OCI-LY1 (cell line): Measurements from ENCODE around the gene CCDC47.

Experiments
- H2AFZ ChIP-seq: fragments of 200-600 bp; sonication (generic), shearing (Covaris generic); 2 replicates; pipeline ENCODE4 v1.6.0; 2014; ENCODE audit warnings: antibody characterized with exemption, mild to moderate bottlenecking, low read length
- H3F3A ChIP-seq: fragments of 200-600 bp; sonication (generic), shearing (Covaris generic); 2 replicates; pipeline ENCODE4 v1.6.0; 2014; ENCODE audit warnings: mild to moderate bottlenecking, antibody characterized with exemption, low read length, moderate library complexity; ENCODE audit not compliant: insufficient read depth
- H3K27ac ChIP-seq: fragments of 200-600 bp; sonication (generic); 2 replicates; pipeline ENCODE4 v1.5.1; 2014; ENCODE audit warnings: low read length, mixed run types, mild to moderate bottlenecking, low read depth; ENCODE audit not compliant: poor library complexity, severe bottlenecking
- H3K27me3 ChIP-seq: fragments of 200-600 bp; sonication (generic); 2 replicates; pipeline ENCODE4 v1.6.0; 2014; ENCODE audit warnings: antibody characterized with exemption, mild to moderate bottlenecking, low read length, moderate library complexity; ENCODE audit not compliant: insufficient read depth
- H3K36me3 ChIP-seq: fragments of 200-600 bp; sonication (generic); 2 replicates; pipeline ENCODE4 v1.6.1; 2014; ENCODE audit warnings: mild to moderate bottlenecking, antibody characterized with exemption, low read length, moderate library complexity, mixed read lengths; ENCODE audit not compliant: insufficient read depth
- H3K4me1 ChIP-seq: fragments of 200-600 bp; sonication (generic); 2 replicates; pipeline ENCODE4 v1.5.1; 2014; ENCODE audit warnings: mild to moderate bottlenecking, low read length, moderate library complexity; ENCODE audit not compliant: insufficient read depth, severe bottlenecking
- H3K4me2 ChIP-seq: fragments of 200-600 bp; sonication (generic), shearing (Covaris generic); 2 replicates; pipeline ENCODE4 v1.6.1; 2014; ENCODE audit warnings: low read length
- H3K4me3 ChIP-seq: fragments of 200-600 bp; sonication (generic); 2 replicates; pipeline ENCODE4 v1.5.1; 2014; ENCODE audit warnings: low read length, low read depth, mild to moderate bottlenecking, mixed read lengths; ENCODE audit not compliant: poor library complexity, severe bottlenecking
- H3K79me2 ChIP-seq: fragments of 200-600 bp; shearing (Covaris generic); 2 replicates; pipeline ENCODE4 v1.6.1; 2016; ENCODE audit warnings: mixed run types, low read length, mixed read lengths; ENCODE audit not compliant: insufficient read depth
- H3K9ac ChIP-seq: fragments of 200-600 bp; sonication (generic), shearing (Covaris generic); 2 replicates; pipeline ENCODE4 v1.6.1; 2014; ENCODE audit warnings: mild to moderate bottlenecking, low read length, mixed read lengths
- H3K9me2 ChIP-seq: fragments of 200-600 bp; sonication (generic), shearing (Covaris generic); 2 replicates; pipeline ENCODE4 v1.6.1; 2014; ENCODE audit warnings: low read depth, mild to moderate bottlenecking, low read length, mixed read lengths
- H3K9me3 ChIP-seq: fragments of 200-600 bp; shearing (Covaris generic); 2 replicates; pipeline ENCODE4 v1.6.1; 2014; ENCODE audit warnings: low read length, mixed read lengths
- H4K20me1 ChIP-seq: fragments of 200-600 bp; sonication (generic), shearing (Covaris generic); 2 replicates; pipeline ENCODE4 v1.6.0; 2016; ENCODE audit warnings: mild to moderate bottlenecking, low read length; ENCODE audit not compliant: insufficient read depth
- CTCF ChIP-seq: fragments of 200-600 bp; sonication (generic), shearing (Covaris generic); IDR thresholded peaks from 2 replicates; pipeline ENCODE4 v1.5.1; 2017; ENCODE audit warnings: mild to moderate bottlenecking, antibody characterized with exemption, low read length, moderate library complexity, mixed read lengths
- EZH2 ChIP-seq: fragments of 200-600 bp; sonication (generic), shearing (Covaris generic); IDR thresholded peaks from 2 replicates; pipeline ENCODE4 v1.8.0; 2017; ENCODE audit warnings: borderline replicate concordance, mixed run types, mild to moderate bottlenecking, antibody characterized with exemption, low read length, moderate library complexity, mixed read lengths

The CCDC47 gene

GRCh38 chr17:63780507-63780906 lies 7.1 kb upstream of the CCDC47 start:
- peaks cover 84% of the 10 kb centered on the region for H3K36me3 ChIP-seq
- no peaks in the 10 kb centered on the region for H3K9me2 ChIP-seq
- H3K4me2 ChIP-seq, result no peak overlapping the region
- no peak overlapping the region for H3K9ac ChIP-seq
- H3K4me1 ChIP-seq, result peaks cover 13% of the 10 kb centered on the region
- no peaks in the 10 kb centered on the region for H3K9me3 ChIP-seq
- H3K4me3 ChIP-seq, result no peak overlapping the region
- no peak overlapping the region for H3K27ac ChIP-seq
- TF ChIP-seq CTCF (no peak), EZH2 (no peak)
- peaks cover 3% of the 10 kb centered on the region; the same call in 1 of the 2 replicates for H4K20me1 ChIP-seq
- H3F3A ChIP-seq, result no peaks in the 10 kb centered on the region
- no peak overlapping the region for H2AFZ ChIP-seq
- no peaks in the 10 kb centered on the region for H3K27me3 ChIP-seq
- H3K79me2 ChIP-seq, result peaks cover 96% of the 10 kb centered on the region

- Histone ChIP-seq H3F3A (no peaks in the 10 kb centered on the region), H3K36me3 (peaks cover 64% of the 10 kb centered on the region), H3K9ac (peak overlapping the region; percentile 98), H3K4me3 (peak overlapping the region; percentile 92), H4K20me1 (peaks cover 3% of the 10 kb centered on the region; the same call in 1 of the 2 replicates), H3K9me2 (no peaks in the 10 kb centered on the region), H3K9me3 (no peaks in the 10 kb centered on the region), H3K79me2 (peaks cover 89% of the 10 kb centered on the region), H3K27me3 (no peaks in the 10 kb centered on the region), H2AFZ (no peak overlapping the region), H3K4me2 (peak overlapping the region; percentile 90), H3K4me1 (peaks cover 24% of the 10 kb centered on the region), H3K27ac (no peak overlapping the region)
- TF ChIP-seq CTCF (no peak), EZH2 (no peak)
These were observed 2.0 kb upstream of the CCDC47 start for GRCh38 chr17:63775420-63775819.

- Histone ChIP-seq H3K4me3 (peak overlapping the region; percentile 92), H3K36me3 (peaks cover 65% of the 10 kb centered on the region), H3K79me2 (peaks cover 90% of the 10 kb centered on the region), H3K9me3 (no peaks in the 10 kb centered on the region), H3K9ac (peak overlapping the region; percentile 98), H3K9me2 (no peaks in the 10 kb centered on the region), H2AFZ (no peak overlapping the region), H3K4me1 (peaks cover 24% of the 10 kb centered on the region), H3K27me3 (no peaks in the 10 kb centered on the region), H3K4me2 (peak overlapping the region; percentile 90), H4K20me1 (peaks cover 3% of the 10 kb centered on the region; the same call in 1 of the 2 replicates), H3K27ac (peak overlapping the region; percentile 89), H3F3A (no peaks in the 10 kb centered on the region)
- TF ChIP-seq EZH2, result no peak
- TF ChIP-seq CTCF, result no peak
These were observed 1.5 kb upstream of the CCDC47 start for GRCh38 chr17:63774969-63775265.
